Activated T-cell treated with anti-CD3 and anti-CD28 coated beads, Interleukin-2, amount 50 U/mL, for 24 hours (primary cell): Measurements from ENCODE around the gene SLC9A1.

Source experiments
- DNase-seq: peaks from one replicate; pipeline ENCODE4 v3.0.0-alpha.2; 2020
- H3K27ac Mint-ChIP-seq: 2 replicates; pipeline ENCODE4 v1.8.0; 2020; ENCODE audit warnings: mild to moderate bottlenecking, mixed read lengths
- H3K27me3 Mint-ChIP-seq: 2 replicates; pipeline ENCODE4 v1.8.0; 2020; ENCODE audit warnings: mixed read lengths
- H3K36me3 Mint-ChIP-seq: 2 replicates; pipeline ENCODE4 v1.8.0; 2020; ENCODE audit warnings: low read depth, mixed read lengths
- H3K4me1 Mint-ChIP-seq: 2 replicates; pipeline ENCODE4 v1.8.0; 2020; ENCODE audit warnings: low read depth, mixed read lengths
- H3K4me3 Mint-ChIP-seq: 2 replicates; pipeline ENCODE4 v1.8.0; 2020; ENCODE audit warnings: mild to moderate bottlenecking, moderate library complexity, mixed read lengths
- H3K9me3 Mint-ChIP-seq: 2 replicates; pipeline ENCODE4 v1.8.0; 2020; ENCODE audit warnings: mixed read lengths

Gene SLC9A1

GRCh38 chr1:27070390-27071048 lies 84.4 kb downstream of the SLC9A1 start:
- H3K4me3 Mint-ChIP-seq: no peak overlapping the region
- no peak overlapping the region for H3K27ac Mint-ChIP-seq
- no peaks in the 10 kb centered on the region for H3K36me3 Mint-ChIP-seq

GRCh38 chr1:27068922-27069321 lies 86.0 kb downstream of the SLC9A1 start:
- Mint-ChIP-seq H3K27me3 (peaks cover 3% of the 10 kb centered on the region), H3K9me3 (no peaks in the 10 kb centered on the region), H3K27ac (no peak overlapping the region), H3K4me3 (no peak overlapping the region), H3K4me1 (no peaks in the 10 kb centered on the region), H3K36me3 (no peaks in the 10 kb centered on the region)
- DNase-seq: no peak

More at GRCh38 chr1:27070390-27071048, 84.4 kb downstream of the SLC9A1 start:
- Mint-ChIP-seq H3K27me3 (peaks cover 3% of the 10 kb centered on the region), H3K4me1 (no peaks in the 10 kb centered on the region), H3K9me3 (no peaks in the 10 kb centered on the region)
- DNase-seq: no peak

GRCh38 chr1:27065999-27066630 lies 88.8 kb downstream of the SLC9A1 start:
- no peak overlapping the region for H3K27ac Mint-ChIP-seq
- peaks cover 3% of the 10 kb centered on the region for H3K27me3 Mint-ChIP-seq
- no peaks in the 10 kb centered on the region for H3K4me1 Mint-ChIP-seq
- H3K4me3 Mint-ChIP-seq: no peak overlapping the region
- no peaks in the 10 kb centered on the region for H3K9me3 Mint-ChIP-seq
- DNase-seq: no peak
- no peaks in the 10 kb centered on the region for H3K36me3 Mint-ChIP-seq

- DNase-seq: no peak
- H3K4me1 Mint-ChIP-seq: no peaks in the 10 kb centered on the region
- H3K36me3 Mint-ChIP-seq: no peaks in the 10 kb centered on the region
- no peak overlapping the region for H3K27ac Mint-ChIP-seq
- no peaks in the 10 kb centered on the region for H3K27me3 Mint-ChIP-seq
- H3K4me3 Mint-ChIP-seq: no peak overlapping the region
- H3K9me3 Mint-ChIP-seq: no peaks in the 10 kb centered on the region
Observed at GRCh38 chr1:27060891-27061290, 94.0 kb downstream of the SLC9A1 start.

- Mint-ChIP-seq H3K27me3 (no peaks in the 10 kb centered on the region), H3K4me3 (no peak overlapping the region), H3K4me1 (no peaks in the 10 kb centered on the region), H3K36me3 (no peaks in the 10 kb centered on the region), H3K9me3 (no peaks in the 10 kb centered on the region), H3K27ac (no peak overlapping the region)
- no peak for DNase-seq
Observed at GRCh38 chr1:27058966-27059669, 95.8 kb downstream of the SLC9A1 start.

GRCh38 chr1:27057801-27058625 lies 96.9 kb downstream of the SLC9A1 start:
- H3K9me3 Mint-ChIP-seq: no peaks in the 10 kb centered on the region
- no peak for DNase-seq
- H3K4me1 Mint-ChIP-seq: no peaks in the 10 kb centered on the region
- H3K27ac Mint-ChIP-seq: no peak overlapping the region
- no peaks in the 10 kb centered on the region for H3K36me3 Mint-ChIP-seq
- no peak overlapping the region for H3K4me3 Mint-ChIP-seq
- H3K27me3 Mint-ChIP-seq: no peaks in the 10 kb centered on the region

- Mint-ChIP-seq H3K27ac (no peak overlapping the region), H3K9me3 (no peaks in the 10 kb centered on the region), H3K4me3 (no peak overlapping the region), H3K36me3 (no peaks in the 10 kb centered on the region), H3K27me3 (no peaks in the 10 kb centered on the region), H3K4me1 (no peaks in the 10 kb centered on the region)
- no peak for DNase-seq
Observed at GRCh38 chr1:27057389-27057788, 97.5 kb downstream of the SLC9A1 start.

- Mint-ChIP-seq H3K27ac (no peak overlapping the region), H3K36me3 (no peaks in the 10 kb centered on the region), H3K27me3 (no peaks in the 10 kb centered on the region), H3K4me3 (no peak overlapping the region), H3K9me3 (no peaks in the 10 kb centered on the region), H3K4me1 (no peaks in the 10 kb centered on the region)
- no peak for DNase-seq
Observed at GRCh38 chr1:27053977-27054753, 100.8 kb downstream of the SLC9A1 start.

GRCh38 chr1:27052527-27052926 lies 102.4 kb downstream of the SLC9A1 start:
- H3K4me1 Mint-ChIP-seq: no peaks in the 10 kb centered on the region
- H3K4me3 Mint-ChIP-seq: no peak overlapping the region
- no peak for DNase-seq
- H3K27me3 Mint-ChIP-seq: no peaks in the 10 kb centered on the region
- no peaks in the 10 kb centered on the region for H3K36me3 Mint-ChIP-seq
- no peaks in the 10 kb centered on the region for H3K9me3 Mint-ChIP-seq
- H3K27ac Mint-ChIP-seq: no peak overlapping the region

- Mint-ChIP-seq H3K4me3 (no peak overlapping the region), H3K36me3 (no peaks in the 10 kb centered on the region), H3K27ac (no peak overlapping the region), H3K9me3 (no peaks in the 10 kb centered on the region), H3K4me1 (peaks cover 17% of the 10 kb centered on the region), H3K27me3 (no peaks in the 10 kb centered on the region)
- no peak for DNase-seq
Observed at GRCh38 chr1:27049607-27050006, 105.3 kb downstream of the SLC9A1 start.

- DNase-seq: no peak
- no peak overlapping the region for H3K4me3 Mint-ChIP-seq
- H3K4me1 Mint-ChIP-seq: peaks cover 19% of the 10 kb centered on the region
- no peaks in the 10 kb centered on the region for H3K9me3 Mint-ChIP-seq
- no peak overlapping the region for H3K27ac Mint-ChIP-seq
- H3K27me3 Mint-ChIP-seq: no peaks in the 10 kb centered on the region
- H3K36me3 Mint-ChIP-seq: no peaks in the 10 kb centered on the region
Observed at GRCh38 chr1:27049100-27049499, 105.8 kb downstream of the SLC9A1 start.
